B cell (primary cell): ENCODE data around the gene ZNF775. TPM values are rescaled to one million over a fixed set of nuclear protein-coding genes. Genes with fewer than 3 reads are reported as not detected.

Experiments
- ATAC-seq: fragments of 200-7000 bp; cut with Tn5 transposase; one replicate; pipeline ENCODE4 v1.10.0; 2021; ENCODE audit warnings: low read depth, mild to moderate bottlenecking, moderate number of reproducible peaks, moderate library complexity
- CTCF ChIA-PET: fragments of 350-600 bp; sonication (Branson Sonifier 250); formaldehyde crosslinking; loops from one replicate; lab custom pipeline; 2021; ENCODE audit warnings: antibody characterized with exemption, inconsistent platforms; lab: Charles Lee
- POLR2A ChIA-PET: fragments of 350-600 bp; sonication (Branson Sonifier 250); formaldehyde crosslinking; loops from one replicate; lab custom pipeline; 2021; ENCODE audit warnings: antibody characterized with exemption; lab: Charles Lee
- DNase-seq: peaks from one replicate; pipeline ENCODE4 v3.0.0; 2013
- H2AFZ ChIP-seq: 2 replicates; pipeline ENCODE4 v1.6.1; 2012; ENCODE audit warnings: mild to moderate bottlenecking, low read depth, low read length; ENCODE audit not compliant: insufficient read depth, poor library complexity, severe bottlenecking
- H3K27ac ChIP-seq, 2 donors: 1 replicate in 1 of 2; 2 replicates in 1 of 2; pipeline ENCODE4 v1.5.1; 2012 to 2013; ENCODE audit warnings: low read length in 2 of 2, mild to moderate bottlenecking in 2 of 2, moderate library complexity in 1 of 2
- H3K27me3 ChIP-seq, 4 experiments: fragments of 200-600 bp in 1 of 4; sonication (generic) in 1 of 4; replicated peaks in 1 of 4; 1 replicate in 2 of 4; 2 replicates in 2 of 4; pipeline versions ENCODE4 v1.6.1 to v1.7.0; 2013 to 2016; ENCODE audit warnings: low read length in 3 of 4, mild to moderate bottlenecking in 2 of 4, mixed read lengths in 1 of 4, moderate library complexity in 1 of 4; ENCODE audit not compliant: insufficient read depth in 4 of 4, control insufficient read depth in 3 of 4; ENCODE audit errors: control extremely low read depth in 1 of 4
- H3K36me3 ChIP-seq, 2 experiments: replicated peaks in 1 of 2; 1 replicate in 1 of 2; 2 replicates in 1 of 2; pipeline versions ENCODE4 v1.6.1 to v1.7.1; 2013; ENCODE audit warnings: low read length in 1 of 2; ENCODE audit not compliant: insufficient read depth in 2 of 2, control insufficient read depth in 1 of 2; ENCODE audit errors: control extremely low read depth in 1 of 2, extremely low read depth in 1 of 2
- H3K4me1 ChIP-seq, 2 donors: fragments of 200-600 bp in 1 of 2; sonication (generic) in 1 of 2; 1 replicate in 1 of 2; 2 replicates in 1 of 2; pipeline versions ENCODE4 v1.5.1 to v1.6.1; 2013 to 2017; ENCODE audit warnings: low read length in 2 of 2; ENCODE audit not compliant: control insufficient read depth in 2 of 2, insufficient read depth in 2 of 2
- H3K4me2 ChIP-seq: replicated peaks from 2 replicates; pipeline ENCODE3; 2012; ENCODE audit warnings: mild to moderate bottlenecking, low read depth, low read length; ENCODE audit not compliant: poor library complexity, severe bottlenecking
- H3K4me3 ChIP-seq, 5 experiments: fragments of 200-600 bp in 1 of 5; sonication (generic) in 1 of 5; 1 replicate in 3 of 5; 2 replicates in 2 of 5; pipeline versions ENCODE4 v1.5.1 to v1.7.0; 2011 to 2016; ENCODE audit warnings: low read length in 4 of 5, mild to moderate bottlenecking in 4 of 5, low read depth in 2 of 5, control low read depth in 1 of 5, moderate library complexity in 1 of 5; ENCODE audit not compliant: insufficient read depth in 1 of 5; ENCODE audit errors: control extremely low read depth in 1 of 5, extremely low read depth in 1 of 5
- H3K79me2 ChIP-seq: fragments of 200-600 bp; sonication (generic); one replicate; pipeline ENCODE4 v1.6.0; 2016; ENCODE audit warnings: low read length; ENCODE audit not compliant: control insufficient read depth, insufficient read depth
- H3K9ac ChIP-seq: fragments of 200-600 bp; sonication (generic); 2 replicates; pipeline ENCODE4 v1.6.1; 2017; ENCODE audit warnings: mild to moderate bottlenecking, low read length, moderate library complexity
- H3K9me3 ChIP-seq, 3 donors: one replicate each; pipeline versions ENCODE4 v1.6.1 to v1.7.1; 2013; ENCODE audit warnings: low read length in 2 of 3; ENCODE audit not compliant: control insufficient read depth in 2 of 3, insufficient read depth in 1 of 3; ENCODE audit errors: control extremely low read depth in 1 of 3
- H4K20me1 ChIP-seq: 2 replicates; pipeline ENCODE4 v1.6.0; 2012; ENCODE audit warnings: mild to moderate bottlenecking, low read length; ENCODE audit not compliant: insufficient read depth, control insufficient read depth, poor library complexity, severe bottlenecking
- H3K27ac Mint-ChIP-seq: one replicate; pipeline ENCODE4 v1.8.0; 2021; ENCODE audit warnings: mixed read lengths
- H3K27me3 Mint-ChIP-seq: one replicate; pipeline ENCODE4 v1.8.0; 2021; ENCODE audit warnings: mixed read lengths
- H3K4me1 Mint-ChIP-seq: one replicate; pipeline ENCODE4 v1.8.0; 2021; ENCODE audit warnings: mixed read lengths
- H3K4me3 Mint-ChIP-seq: one replicate; pipeline ENCODE4 v1.8.0; 2021; ENCODE audit warnings: mixed read lengths
- H3K9me3 Mint-ChIP-seq: one replicate; pipeline ENCODE4 v1.8.0; 2022; ENCODE audit warnings: mixed read lengths; ENCODE audit not compliant: insufficient read depth
- CTCF ChIP-seq: fragments of 200-600 bp; IDR thresholded peaks from one replicate; pipeline ENCODE4 v1.8.0; 2022; ENCODE audit warnings: antibody characterized with exemption, mild to moderate bottlenecking
- EZH2 ChIP-seq: IDR thresholded peaks from 2 replicates; pipeline ENCODE4 v1.6.1; 2012; ENCODE audit warnings: borderline replicate concordance, low read depth, mild to moderate bottlenecking, moderate library complexity, low read length; ENCODE audit not compliant: insufficient read depth, poor library complexity, severe bottlenecking
- WGBS: methylation state at CpG from one replicate; pipeline ENCODE4 v1.1.5; 2013; ENCODE audit warnings: missing lambda C conversion rate; ENCODE audit not compliant: insufficient coverage; 5-methylcytosine and 5-hydroxymethylcytosine counted together
- intact Hi-C: fragments of 100-400 bp; cut with micrococcal nuclease; formaldehyde crosslinking; loops from one replicate; pipeline ENCODE4 v1.10.0; 2022
- polyA plus RNA-seq: library from polyadenylated mRNA; depleted of rRNA; stranded (reverse); fragments of >200 nt; gene quantifications from 2 replicates; pipeline ENCODE4 v1.2.3, GENCODE V29; 2012
- total RNA-seq, 2 donors: library from RNA; stranded (reverse); fragments of 120-200 nt in 1 of 2; gene quantifications; 1 replicate in 1 of 2; 2 replicates in 1 of 2; pipeline versions ENCODE4 v1.2.3 to v1.2.4, GENCODE V29; 2013 to 2022

Gene ZNF775
- total and polyA plus RNA-seq, 2 donors (not counting 1 experiment from before 2014, with no cell fraction given) = 4.2 to 12.1 TPM

GRCh38 chr7:150361402-150361801 is 17.7 kb upstream of the ZNF775 start:
- Histone ChIP-seq H3K27ac (no peak overlapping the region), H4K20me1 (no peaks in the 10 kb centered on the region), H3K9me3 (no peaks in the 10 kb centered on the region), H3K9ac (no peak overlapping the region), H3K4me3 (no peak overlapping the region), H3K79me2 (no peaks in the 10 kb centered on the region), H2AFZ (no peak overlapping the region), H3K36me3 (no peaks in the 10 kb centered on the region), H3K4me1 (peaks cover 49 to 55% of the 10 kb centered on the region in 2 donors), H3K4me2 (no peak overlapping the region), H3K27me3 (no peaks in the 10 kb centered on the region)
- no peaks in the 10 kb centered on the region for H3K27me3 Mint-ChIP-seq
- CTCF ChIA-PET = no interaction called here
- peaks cover 61% of the 10 kb centered on the region for H3K4me1 Mint-ChIP-seq
- no peak overlapping the region for H3K4me3 Mint-ChIP-seq
- whole genome bisulfite sequencing = 90% methylated on average over 7 of the region's 7 CpGs
- no peaks in the 10 kb centered on the region for H3K9me3 Mint-ChIP-seq
- TF ChIP-seq CTCF (no peak), EZH2 (no peak)
- POLR2A ChIA-PET = interaction anchor here (0.6 to 1.7 kb wide), 2 partner anchors 9 to 85 kb away, joined by 6 to 14 read pairs; no protein-coding TSS in a partner anchor
- DNase-seq (no peak), ATAC-seq (no peak)
- H3K27ac Mint-ChIP-seq = no peak overlapping the region
- intact Hi-C loops = loop anchor here (10.0 kb wide), 1 partner anchor 663 kb away; the partner anchor contains the start of genes ABCB8 and ATG9B

DNA sequence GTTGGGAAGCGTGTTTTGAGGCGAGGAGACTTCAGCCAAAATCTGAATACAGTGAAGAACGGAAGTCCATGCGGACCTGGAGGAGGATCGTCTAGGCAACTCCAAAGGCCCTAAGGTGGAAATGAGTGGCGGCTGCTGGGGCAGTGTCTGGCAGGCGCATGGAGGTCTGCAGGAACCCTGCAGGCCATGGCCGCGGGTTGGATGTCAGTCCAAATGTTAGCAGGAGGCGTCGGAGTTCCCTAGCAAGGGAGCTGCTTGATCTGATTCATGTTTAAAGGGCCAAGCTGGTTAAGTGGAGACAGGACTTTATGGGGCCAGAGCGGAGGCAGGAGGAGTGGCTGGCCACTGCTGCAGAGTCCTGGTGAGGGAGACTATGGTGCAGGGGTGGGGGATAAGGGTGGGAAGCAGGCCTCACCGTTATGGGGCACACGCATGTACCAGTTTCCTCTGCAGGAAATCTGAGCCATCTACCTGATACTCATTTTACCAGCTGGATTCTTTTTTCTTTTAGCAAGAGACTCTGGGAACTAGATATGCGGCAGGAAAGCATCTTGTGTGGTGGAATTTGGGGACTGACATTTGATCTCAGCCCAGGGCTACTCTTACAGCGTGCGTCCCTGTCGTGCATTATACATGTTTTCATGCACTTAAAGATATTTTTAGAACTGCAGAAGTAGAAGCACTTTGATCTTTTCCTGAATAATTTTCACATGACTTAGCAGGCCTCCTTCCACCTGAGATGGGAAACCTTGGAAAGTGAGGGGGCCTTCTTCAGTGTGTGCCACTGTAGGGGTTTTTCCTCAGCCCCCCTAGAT is 17.1 kb upstream of the ZNF775 start:
- no peak overlapping the region for H2AFZ ChIP-seq
- Mint-ChIP-seq H3K9me3 (no peaks in the 10 kb centered on the region), H3K4me3 (no peak overlapping the region), H3K4me1 (peaks cover 60% of the 10 kb centered on the region), H3K27ac (peak overlapping the region; percentile 7), H3K27me3 (no peaks in the 10 kb centered on the region)
- H3K27ac ChIP-seq = no peak overlapping the region
- whole genome bisulfite sequencing = 93% methylated on average over 12 of the region's 18 CpGs
- intact Hi-C loops = loop anchor here (10.0 kb wide), 1 partner anchor 663 kb away; the partner anchor contains the start of genes ABCB8 and ATG9B
- no peak for ATAC-seq
- H3K36me3 ChIP-seq = no peaks in the 10 kb centered on the region
- no peaks in the 10 kb centered on the region for H3K9me3 ChIP-seq
- POLR2A ChIA-PET = interaction anchor here (0.6 to 1.7 kb wide), 2 partner anchors 9 to 84 kb away, joined by 6 to 14 read pairs; no protein-coding TSS in a partner anchor
- CTCF ChIA-PET = interaction anchor here (1.0 kb wide), 1 partner anchor 8 kb away, joined by 3 read pairs; no protein-coding TSS in a partner anchor
- no peak for DNase-seq
- no peaks in the 10 kb centered on the region for H4K20me1 ChIP-seq
- H3K4me2 ChIP-seq = no peak overlapping the region
- H3K79me2 ChIP-seq = no peaks in the 10 kb centered on the region
- no peak overlapping the region for H3K4me3 ChIP-seq
- TF ChIP-seq CTCF = no peak
- no peak for TF ChIP-seq EZH2
- H3K4me1 ChIP-seq = peaks cover 51 to 57% of the 10 kb centered on the region in 2 donors
- H3K9ac ChIP-seq = no peak overlapping the region
- no peaks in the 10 kb centered on the region for H3K27me3 ChIP-seq
